ENCODE results near the gene PIP5K1B.

DNA sequence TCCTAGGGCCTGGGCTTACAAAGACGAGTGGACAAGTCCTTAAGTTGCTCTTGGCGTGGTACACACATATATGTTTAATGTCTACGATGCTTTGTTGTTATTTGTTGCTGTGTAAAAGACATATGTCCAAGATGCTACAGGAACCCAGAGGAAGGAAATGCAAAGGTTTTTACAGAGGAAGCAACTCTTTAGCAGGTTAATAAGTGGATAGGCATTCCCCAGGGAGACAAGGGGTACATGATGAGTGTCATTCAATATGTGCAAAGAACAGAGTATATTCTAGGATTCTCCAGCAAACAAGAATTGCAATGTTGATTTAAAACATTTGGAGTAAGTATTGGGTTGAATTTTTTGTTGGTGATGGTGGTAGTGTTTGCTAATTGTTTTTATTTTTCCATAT is 92.1 kb downstream of the PIP5K1B start:
- TF ChIP-seq, protein P1, sequence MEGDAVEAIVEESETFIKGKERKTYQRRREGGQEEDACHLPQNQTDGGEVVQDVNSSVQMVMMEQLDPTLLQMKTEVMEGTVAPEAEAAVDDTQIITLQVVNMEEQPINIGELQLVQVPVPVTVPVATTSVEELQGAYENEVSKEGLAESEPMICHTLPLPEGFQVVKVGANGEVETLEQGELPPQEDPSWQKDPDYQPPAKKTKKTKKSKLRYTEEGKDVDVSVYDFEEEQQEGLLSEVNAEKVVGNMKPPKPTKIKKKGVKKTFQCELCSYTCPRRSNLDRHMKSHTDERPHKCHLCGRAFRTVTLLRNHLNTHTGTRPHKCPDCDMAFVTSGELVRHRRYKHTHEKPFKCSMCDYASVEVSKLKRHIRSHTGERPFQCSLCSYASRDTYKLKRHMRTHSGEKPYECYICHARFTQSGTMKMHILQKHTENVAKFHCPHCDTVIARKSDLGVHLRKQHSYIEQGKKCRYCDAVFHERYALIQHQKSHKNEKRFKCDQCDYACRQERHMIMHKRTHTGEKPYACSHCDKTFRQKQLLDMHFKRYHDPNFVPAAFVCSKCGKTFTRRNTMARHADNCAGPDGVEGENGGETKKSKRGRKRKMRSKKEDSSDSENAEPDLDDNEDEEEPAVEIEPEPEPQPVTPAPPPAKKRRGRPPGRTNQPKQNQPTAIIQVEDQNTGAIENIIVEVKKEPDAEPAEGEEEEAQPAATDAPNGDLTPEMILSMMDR (optimal IDR thresholded peaks at IDR 0.05 in 1 of 3, IDR thresholded peaks at IDR 0.05 in 1 of 3, conservative IDR thresholded peaks at IDR 0.05 in 1 of 3; ENCODE audit: extremely low read depth in 1 of 3, insufficient read depth in 2 of 3, low read length in 3 of 3), result no peak
- no peak for TF ChIP-seq EZH2 (IDR thresholded peaks at IDR 0.05; ENCODE audit: low read length)
